GM13976 (cell line): ENCODE measurements around the gene IZUMO4.

Source experiments
- DNase-seq: peaks from one replicate; pipeline ENCODE4 v3.0.0; 2012; ENCODE audit warnings: low spot score
- CTCF ChIP-seq: IDR thresholded peaks from 2 replicates; pipeline ENCODE4 v1.5.1; 2012; ENCODE audit warnings: borderline replicate concordance, mild to moderate bottlenecking; ENCODE audit not compliant: insufficient read depth; ENCODE audit errors: extremely low read depth, missing control alignments, control extremely low read depth
- in situ Hi-C: fragments of 300-500 bp; cut with MboI; formaldehyde crosslinking; loops from one replicate; pipeline ENCODE4 v1.12.0; 2022; ENCODE audit warnings: low sequenced_read_pairs, mixed read lengths, inconsistent platforms; ENCODE audit not compliant: unreplicated experiment

Gene IZUMO4

DNA sequence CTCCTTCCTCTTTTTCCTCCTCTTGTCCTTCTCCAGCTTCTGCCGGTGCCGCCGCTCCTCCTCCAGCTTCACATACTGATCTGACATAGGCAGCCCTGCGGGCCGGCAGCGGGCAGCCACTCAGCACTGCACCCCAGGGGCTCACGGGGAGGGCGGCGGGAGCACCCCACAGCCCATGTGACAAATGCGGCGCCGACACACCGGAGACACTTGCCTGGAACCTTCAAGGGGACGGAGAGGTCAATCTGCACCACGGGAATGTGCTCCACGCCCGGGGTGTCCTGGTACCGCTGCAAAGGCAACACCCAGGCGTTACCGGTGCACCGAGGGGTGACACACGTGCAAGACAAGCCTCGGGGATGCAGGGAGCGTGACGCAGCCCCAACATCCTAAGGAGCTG is 18.6 kb downstream of the IZUMO4 start:
- in situ Hi-C loops = no loop called here
- TF ChIP-seq CTCF = no peak

DNA sequence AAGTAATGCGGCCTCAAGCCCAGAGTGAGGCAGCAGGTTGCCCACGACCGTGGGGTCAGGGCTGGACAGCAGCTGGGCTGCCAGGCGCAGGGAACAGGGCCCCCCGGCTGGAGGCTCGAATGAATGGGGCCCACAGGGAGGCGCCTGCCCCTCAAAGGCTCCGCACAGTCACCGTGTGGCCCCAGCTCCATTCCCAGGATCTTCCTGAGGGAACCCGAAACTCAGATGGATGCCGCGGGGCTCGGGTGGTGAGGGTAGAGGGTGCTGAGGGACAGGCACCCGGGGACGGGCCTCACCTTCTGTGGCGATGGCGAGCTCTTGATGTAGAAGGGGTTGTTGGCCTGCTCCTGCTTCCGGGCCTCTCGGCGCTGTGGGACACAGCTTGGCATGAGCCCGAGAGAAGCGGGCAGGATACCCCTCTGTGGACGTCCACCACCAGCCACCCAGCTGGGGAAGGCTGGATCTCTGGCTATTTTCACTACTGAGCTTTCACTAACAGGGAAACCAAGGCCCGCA is 19.3 kb downstream of the IZUMO4 start:
- TF ChIP-seq CTCF = no peak
- no peak for DNase-seq
- in situ Hi-C loops = no loop called here

More for the DNA sequence above, 18.6 kb downstream of the IZUMO4 start:
- DNase-seq = no peak

GRCh38 chr19:2116507-2116906 is 19.8 kb downstream of the IZUMO4 start:
- in situ Hi-C loops = no loop called here
- DNase-seq = no peak
- no peak for TF ChIP-seq CTCF

- in situ Hi-C loops = no loop called here
- no peak for TF ChIP-seq CTCF
- DNase-seq = no peak
These were observed 20.7 kb downstream of the IZUMO4 start for GRCh38 chr19:2117215-2117960.

DNA sequence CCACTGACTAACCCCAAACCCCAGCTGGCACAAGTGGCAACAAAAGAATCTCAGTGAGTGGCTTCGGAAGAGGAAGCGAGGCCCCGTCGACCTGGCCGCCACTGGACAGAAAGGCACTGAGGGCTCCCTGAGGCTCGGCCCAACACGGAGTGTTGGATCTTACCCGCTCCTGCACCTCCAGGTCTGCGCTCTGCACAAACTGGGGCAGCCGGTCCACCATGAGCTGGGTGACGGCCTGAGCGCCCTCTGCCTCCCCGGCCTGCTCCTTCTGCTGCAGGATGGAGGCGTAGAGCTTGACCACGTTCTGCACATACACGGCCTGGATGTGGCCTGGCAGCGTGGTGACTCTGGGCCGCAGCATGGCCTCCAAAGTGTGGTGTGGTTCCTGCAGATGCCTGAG is 21.7 kb downstream of the IZUMO4 start:
- in situ Hi-C loops = no loop called here
- TF ChIP-seq CTCF = no peak
- DNase-seq = no peak

DNA sequence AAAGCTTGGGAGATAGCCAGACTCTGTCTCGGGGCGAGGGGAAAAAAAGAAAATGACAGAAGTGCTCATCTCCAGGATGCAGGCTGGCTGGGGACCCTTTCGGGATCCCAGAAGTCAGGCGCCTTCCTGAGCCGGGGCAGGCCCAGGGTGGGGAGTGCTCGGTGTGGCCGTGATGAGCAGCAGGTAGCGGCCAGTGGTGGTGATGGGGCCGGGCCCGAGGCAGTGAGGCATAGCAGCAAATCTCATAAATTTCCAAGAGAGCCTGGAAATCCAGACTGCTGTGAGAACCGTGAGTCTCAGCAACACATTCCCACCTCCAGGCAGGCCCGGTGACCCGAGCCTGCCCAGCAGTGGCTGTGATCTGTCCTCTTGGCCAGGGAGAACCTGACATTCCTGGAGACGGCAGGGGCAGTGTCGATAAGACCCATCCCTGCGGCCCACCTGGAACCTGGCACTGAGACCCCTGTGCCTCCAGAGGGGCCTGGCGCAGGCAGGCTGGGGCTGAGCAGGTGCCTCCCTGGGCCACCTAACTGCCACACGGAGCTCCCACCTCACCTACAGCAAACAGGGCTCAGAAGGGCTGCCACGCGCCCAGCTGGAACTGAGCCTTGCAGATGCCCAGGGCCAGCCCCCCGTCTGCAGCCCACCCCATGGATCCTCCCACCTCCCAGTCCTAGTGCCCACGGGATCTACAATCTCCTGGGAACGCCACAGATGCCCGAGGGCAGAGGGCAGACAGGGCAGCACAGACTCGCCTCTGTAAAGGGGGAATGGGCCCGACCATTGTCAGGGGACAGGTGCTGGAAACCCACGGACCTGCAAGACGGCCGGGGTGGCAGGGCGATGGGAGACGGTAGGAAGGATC is 23.4 kb downstream of the IZUMO4 start:
- DNase-seq = no peak
- TF ChIP-seq CTCF = no peak
- in situ Hi-C loops = no loop called here
